Neuronal stem cell (in vitro differentiated cells): Measurements from ENCODE around the gene LIPE.

ENCODE experiments used
- DNase-seq: peaks from one replicate; pipeline ENCODE4 v3.0.0-alpha.2; 2013; ENCODE audit warnings: low spot score
- H2AFZ ChIP-seq: one replicate; pipeline ENCODE4 v1.6.1; 2013; ENCODE audit warnings: mild to moderate bottlenecking, low read length, inconsistent platforms
- H2AK5ac ChIP-seq: 2 replicates; pipeline ENCODE4 v1.6.1; 2013; ENCODE audit warnings: low read depth, mild to moderate bottlenecking, inconsistent platforms, low read length, moderate library complexity, mixed read lengths
- H2BK120ac ChIP-seq: 2 replicates; pipeline ENCODE4 v1.6.1; 2013; ENCODE audit warnings: low read depth, mild to moderate bottlenecking, inconsistent platforms, low read length, moderate library complexity, mixed read lengths
- H2BK12ac ChIP-seq: one replicate; pipeline ENCODE4 v1.6.1; 2013; ENCODE audit warnings: low read length, inconsistent platforms
- H2BK15ac ChIP-seq: 2 replicates; pipeline ENCODE4 v1.6.1; 2013; ENCODE audit warnings: mild to moderate bottlenecking, low read length, inconsistent platforms, mixed read lengths
- H2BK5ac ChIP-seq: one replicate; pipeline ENCODE4 v1.6.1; 2013; ENCODE audit warnings: inconsistent platforms, mild to moderate bottlenecking, low read length, moderate library complexity
- H3K14ac ChIP-seq: one replicate; pipeline ENCODE4 v1.6.1; 2013; ENCODE audit warnings: low read length, inconsistent platforms
- H3K18ac ChIP-seq: 2 replicates; pipeline ENCODE4 v1.6.1; 2013; ENCODE audit warnings: low read length, inconsistent platforms
- H3K23ac ChIP-seq: 2 replicates; pipeline ENCODE4 v1.6.1; 2013; ENCODE audit warnings: low read depth, mild to moderate bottlenecking, mixed read lengths, low read length, inconsistent platforms; ENCODE audit not compliant: poor library complexity
- H3K27ac ChIP-seq: replicated peaks from 3 replicates; pipeline ENCODE4 v1.5.1; 2013; ENCODE audit warnings: low read length, inconsistent platforms
- H3K27me3 ChIP-seq, 3 experiments: 2 replicates each; pipeline ENCODE4 v1.6.1; 2013; ENCODE audit warnings: low read length in 3 of 3, mild to moderate bottlenecking in 2 of 3, inconsistent platforms in 1 of 3, low read depth in 1 of 3, mixed read lengths in 1 of 3, moderate library complexity in 1 of 3; ENCODE audit not compliant: control insufficient read depth in 3 of 3, insufficient read depth in 3 of 3
- H3K36me3 ChIP-seq, 2 donors: replicated peaks in 1 of 2; 2 replicates each; pipeline ENCODE4 v1.6.1; 2013; ENCODE audit warnings: low read length in 2 of 2; ENCODE audit not compliant: control insufficient read depth in 2 of 2, insufficient read depth in 2 of 2
- H3K4ac ChIP-seq: 2 replicates; pipeline ENCODE4 v1.6.1; 2013; ENCODE audit warnings: inconsistent platforms, mild to moderate bottlenecking, low read length, moderate library complexity
- H3K4me1 ChIP-seq, 2 donors: 1 replicate in 1 of 2; 2 replicates in 1 of 2; pipeline ENCODE4 v1.6.1; 2013; ENCODE audit warnings: low read length in 2 of 2, low read depth in 1 of 2; ENCODE audit not compliant: control insufficient read depth in 2 of 2, insufficient read depth in 1 of 2
- H3K4me2 ChIP-seq: one replicate; pipeline ENCODE4 v1.6.1; 2013; ENCODE audit warnings: mild to moderate bottlenecking, low read length, inconsistent platforms; ENCODE audit not compliant: insufficient read depth, poor library complexity, severe bottlenecking
- H3K4me3 ChIP-seq, 2 donors: 2 replicates each; pipeline ENCODE4 v1.5.1; 2013; ENCODE audit warnings: low read length in 2 of 2, mild to moderate bottlenecking in 2 of 2, inconsistent platforms in 1 of 2, moderate library complexity in 1 of 2
- H3K79me1 ChIP-seq: one replicate; pipeline ENCODE4 v1.6.1; 2013; ENCODE audit warnings: low read depth, mild to moderate bottlenecking, inconsistent platforms, low read length, moderate library complexity
- H3K9ac ChIP-seq: one replicate; pipeline ENCODE4 v1.6.1; 2013; ENCODE audit warnings: mild to moderate bottlenecking, low read depth, low read length, inconsistent platforms; ENCODE audit not compliant: poor library complexity
- H3K9me3 ChIP-seq, 2 donors: replicated peaks in 1 of 2; 2 replicates each; pipeline versions ENCODE3 to v1.6.1; 2013; ENCODE audit warnings: low read length in 2 of 2, mild to moderate bottlenecking in 2 of 2, inconsistent platforms in 1 of 2, low read depth in 1 of 2, mixed read lengths in 1 of 2, moderate library complexity in 1 of 2; ENCODE audit not compliant: control insufficient read depth in 2 of 2, insufficient read depth in 1 of 2
- H4K8ac ChIP-seq: one replicate; pipeline ENCODE4 v1.6.1; 2013; ENCODE audit warnings: low read depth, mild to moderate bottlenecking, inconsistent platforms, low read length, moderate library complexity
- H4K91ac ChIP-seq: one replicate; pipeline ENCODE4 v1.6.1; 2013; ENCODE audit warnings: low read length, low read depth, mild to moderate bottlenecking, inconsistent platforms; ENCODE audit not compliant: poor library complexity
- WGBS, 2 donors: extraction: QIAGEN DNeasy Blood & Tissue Kit; methylation state at CpG; one replicate each; pipeline ENCODE4 v1.1.7; 2013; ENCODE audit warnings: missing lambda C conversion rate in 2 of 2, mixed read lengths in 1 of 2; ENCODE audit not compliant: insufficient read length in 2 of 2, insufficient replicate concordance in 1 of 2; ENCODE audit errors: extremely low coverage in 2 of 2; 5-methylcytosine and 5-hydroxymethylcytosine counted together

The LIPE gene

GRCh38 chr19:42424712-42425131 lies 2.5 kb downstream of the LIPE start:
- H3K4me3 ChIP-seq, result no peak overlapping the region
- peak overlapping the region; percentile 29 for H3K23ac ChIP-seq
- WGBS, 2 donors, result no CpG with 5 or more reads among the region's 13 CpGs
- H3K27me3 ChIP-seq, result peaks cover 0 to 13% (median 0%) of the 10 kb centered on the region in 3 experiments
- H2AK5ac ChIP-seq, result peak overlapping the region; percentile 97
- no peak overlapping the region for H3K4me2 ChIP-seq
- peaks cover 0 to 6% of the 10 kb centered on the region in 2 donors for H3K9me3 ChIP-seq
- peaks cover 3% of the 10 kb centered on the region for H3K79me1 ChIP-seq
- no peak overlapping the region for H2BK5ac ChIP-seq
- peaks cover 0 to 4% of the 10 kb centered on the region in 2 donors for H3K36me3 ChIP-seq
- peak overlapping the region; percentile 90 for H3K18ac ChIP-seq
- H4K91ac ChIP-seq, result peak overlapping the region; percentile 34
- DNase-seq, result no peak
- H2AFZ ChIP-seq, result peak overlapping the region; percentile 96
- no peak overlapping the region for H3K14ac ChIP-seq
- H4K8ac ChIP-seq, result no peak overlapping the region
- H3K27ac ChIP-seq, result no peak overlapping the region
- H2BK15ac ChIP-seq, result peak overlapping the region; percentile 93
- peak overlapping the region; percentile 79 for H2BK12ac ChIP-seq
- peaks cover 15 to 19% of the 10 kb centered on the region in 2 donors for H3K4me1 ChIP-seq
- H3K4ac ChIP-seq, result peak overlapping the region; percentile 58
- no peak overlapping the region for H2BK120ac ChIP-seq
- H3K9ac ChIP-seq, result no peak overlapping the region

GRCh38 chr19:42424345-42424707 lies 2.9 kb downstream of the LIPE start:
- H3K18ac ChIP-seq, result peak overlapping the region; percentile 90

GRCh38 chr19:42423462-42424344 lies 3.5 kb downstream of the LIPE start:
- Histone ChIP-seq H3K4me1 (peaks cover 15 to 21% of the 10 kb centered on the region in 2 donors), H3K27ac (peak overlapping the region; percentile 86), H3K4ac (peak overlapping the region; percentile 58), H3K36me3 (peaks cover 2 to 4% of the 10 kb centered on the region in 2 donors), H4K91ac (peak overlapping the region; percentile 68), H2BK15ac (peak overlapping the region; percentile 89), H2AK5ac (peak overlapping the region; percentile 97), H4K8ac (no peak overlapping the region), H3K14ac (peak overlapping the region; percentile 84), H3K79me1 (peaks cover 3% of the 10 kb centered on the region), H3K18ac (peak overlapping the region; percentile 99), H3K27me3 (peaks cover 0 to 13% (median 0%) of the 10 kb centered on the region in 3 experiments), H3K23ac (peak overlapping the region; percentile 75), H2BK5ac (no peak overlapping the region), H3K9me3 (peaks cover 0 to 6% of the 10 kb centered on the region in 2 donors), H3K9ac (peak overlapping the region; percentile 88), H3K4me3 (peak overlapping the region; percentile 91 to 95), H3K4me2 (peak overlapping the region; percentile 85), H2BK12ac (peak overlapping the region; percentile 53), H2BK120ac (no peak overlapping the region), H2AFZ (peak overlapping the region; percentile 96)
- WGBS, 2 donors, result no CpG with 5 or more reads among the region's 65 CpGs
- DNase-seq, result peak; percentile 93

More at GRCh38 chr19:42424345-42424707, 2.9 kb downstream of the LIPE start:
- Histone ChIP-seq H2BK12ac (peak overlapping the region; percentile 53), H3K23ac (peak overlapping the region; percentile 29), H3K36me3 (peaks cover under 1 to 4% of the 10 kb centered on the region in 2 donors), H4K8ac (no peak overlapping the region), H3K9me3 (peaks cover 0 to 6% of the 10 kb centered on the region in 2 donors), H2BK15ac (peak overlapping the region; percentile 89), H2AK5ac (peak overlapping the region; percentile 97), H3K4me2 (no peak overlapping the region), H3K9ac (no peak overlapping the region), H3K79me1 (peaks cover 3% of the 10 kb centered on the region), H3K27ac (peak overlapping the region; percentile 86), H3K4me1 (peaks cover 15 to 20% of the 10 kb centered on the region in 2 donors), H3K14ac (peak overlapping the region; percentile 1), H4K91ac (peak overlapping the region; percentile 34), H2AFZ (peak overlapping the region; percentile 96), H2BK5ac (no peak overlapping the region), H3K4me3 (no peak overlapping the region), H3K4ac (peak overlapping the region; percentile 58), H2BK120ac (no peak overlapping the region), H3K27me3 (peaks cover 0 to 13% (median 0%) of the 10 kb centered on the region in 3 experiments)
- WGBS, 2 donors, result no CpG with 5 or more reads among the region's 15 CpGs
- DNase-seq, result no peak

- Histone ChIP-seq H2BK120ac (no peak overlapping the region), H3K27me3 (peaks cover 0 to 13% (median 0%) of the 10 kb centered on the region in 3 experiments), H2AK5ac (peak overlapping the region; percentile 73), H2AFZ (peak overlapping the region; percentile 96), H3K27ac (peak overlapping the region; percentile 63), H2BK15ac (peak overlapping the region; percentile 30), H2BK12ac (no peak overlapping the region), H3K4me1 (peaks cover 15 to 16% of the 10 kb centered on the region in 2 donors), H3K4me2 (peak overlapping the region; percentile 85), H3K36me3 (peaks cover 2 to 9% of the 10 kb centered on the region in 2 donors), H4K91ac (no peak overlapping the region), H3K18ac (peak overlapping the region; percentile 97), H3K4ac (no peak overlapping the region), H3K14ac (peak overlapping the region; percentile 84), H3K9me3 (peaks cover 0 to 6% of the 10 kb centered on the region in 2 donors), H3K23ac (peak overlapping the region; percentile 75), H3K4me3 (peak overlapping the region; percentile 91 to 95), H3K79me1 (peaks cover 3% of the 10 kb centered on the region), H4K8ac (no peak overlapping the region), H2BK5ac (no peak overlapping the region), H3K9ac (peak overlapping the region; percentile 88)
- no peak for DNase-seq
- WGBS, 2 donors, result no CpG with 5 or more reads among the region's 38 CpGs
These were observed 4.2 kb downstream of the LIPE start for GRCh38 chr19:42422901-42423461.
